Measurements from ENCODE around the gene HOMER2.

DNA sequence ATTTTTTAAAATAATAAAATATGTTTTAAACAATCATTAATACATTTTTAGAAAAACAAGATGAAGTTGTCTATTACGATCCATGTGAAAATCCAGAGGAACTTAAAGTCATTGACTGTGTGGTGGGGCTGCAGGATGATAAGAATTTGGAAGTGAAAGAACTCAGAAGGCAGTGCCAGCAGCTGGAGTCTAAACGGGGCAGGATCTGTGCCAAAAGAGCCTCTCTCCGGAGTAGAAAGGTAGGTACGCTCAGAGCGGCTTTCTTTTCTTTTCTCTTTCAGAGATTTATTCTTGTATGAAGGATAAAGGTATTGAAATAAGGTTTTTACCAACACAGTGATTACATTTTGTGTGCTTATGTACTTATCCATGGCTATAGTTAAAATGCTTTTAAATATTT is 129.5 kb downstream of the HOMER2 start:
- TF ChIP-seq, protein P1, sequence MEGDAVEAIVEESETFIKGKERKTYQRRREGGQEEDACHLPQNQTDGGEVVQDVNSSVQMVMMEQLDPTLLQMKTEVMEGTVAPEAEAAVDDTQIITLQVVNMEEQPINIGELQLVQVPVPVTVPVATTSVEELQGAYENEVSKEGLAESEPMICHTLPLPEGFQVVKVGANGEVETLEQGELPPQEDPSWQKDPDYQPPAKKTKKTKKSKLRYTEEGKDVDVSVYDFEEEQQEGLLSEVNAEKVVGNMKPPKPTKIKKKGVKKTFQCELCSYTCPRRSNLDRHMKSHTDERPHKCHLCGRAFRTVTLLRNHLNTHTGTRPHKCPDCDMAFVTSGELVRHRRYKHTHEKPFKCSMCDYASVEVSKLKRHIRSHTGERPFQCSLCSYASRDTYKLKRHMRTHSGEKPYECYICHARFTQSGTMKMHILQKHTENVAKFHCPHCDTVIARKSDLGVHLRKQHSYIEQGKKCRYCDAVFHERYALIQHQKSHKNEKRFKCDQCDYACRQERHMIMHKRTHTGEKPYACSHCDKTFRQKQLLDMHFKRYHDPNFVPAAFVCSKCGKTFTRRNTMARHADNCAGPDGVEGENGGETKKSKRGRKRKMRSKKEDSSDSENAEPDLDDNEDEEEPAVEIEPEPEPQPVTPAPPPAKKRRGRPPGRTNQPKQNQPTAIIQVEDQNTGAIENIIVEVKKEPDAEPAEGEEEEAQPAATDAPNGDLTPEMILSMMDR (conservative IDR thresholded peaks at IDR 0.05; ENCODE audit: low read depth, low read length), result no peak
- TF ChIP-seq POLR2A (IDR thresholded peaks at IDR 0.05; ENCODE audit: low read depth, low read length), result no peak
- TF ChIP-seq RAD21 (IDR thresholded peaks at IDR 0.05; ENCODE audit: low read length), result no peak
- no peak for TF ChIP-seq MAZ (IDR thresholded peaks at IDR 0.05; ENCODE audit: borderline replicate concordance, low read depth, low read length)
- TF ChIP-seq, protein P2, sequence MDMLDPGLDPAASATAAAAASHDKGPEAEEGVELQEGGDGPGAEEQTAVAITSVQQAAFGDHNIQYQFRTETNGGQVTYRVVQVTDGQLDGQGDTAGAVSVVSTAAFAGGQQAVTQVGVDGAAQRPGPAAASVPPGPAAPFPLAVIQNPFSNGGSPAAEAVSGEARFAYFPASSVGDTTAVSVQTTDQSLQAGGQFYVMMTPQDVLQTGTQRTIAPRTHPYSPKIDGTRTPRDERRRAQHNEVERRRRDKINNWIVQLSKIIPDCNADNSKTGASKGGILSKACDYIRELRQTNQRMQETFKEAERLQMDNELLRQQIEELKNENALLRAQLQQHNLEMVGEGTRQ (IDR thresholded peaks at IDR 0.05; ENCODE audit: low read depth, low read length), result no peak
- TF ChIP-seq RFX5 (IDR thresholded peaks at IDR 0.05; ENCODE audit: low read depth, low read length), result no peak
- TF ChIP-seq MXI1 (IDR thresholded peaks at IDR 0.05; ENCODE audit: borderline replicate concordance, low read depth, low read length), result no peak
- TF ChIP-seq BHLHE40 (IDR thresholded peaks at IDR 0.05; ENCODE audit: low read depth, low read length), result no peak
- TF ChIP-seq NFE2L2 (IDR thresholded peaks at IDR 0.05; ENCODE audit: low read depth, low read length), result no peak
- TF ChIP-seq RCOR1 (IDR thresholded peaks at IDR 0.05; ENCODE audit: insufficient replicate concordance, low read length), result no peak
